A549 (cell line): Measurements from ENCODE around the gene MYLK. TPM values are rescaled to one million over a fixed set of nuclear protein-coding genes. Genes with fewer than 3 reads are reported as not detected.

Experiments
- ATAC-seq, 2 experiments: fragments of 200-7000 bp in 1 of 2; fragments of >200 bp in 1 of 2; cut with Nextera tagmentation in 1 of 2; cut with Tn5 transposase in 1 of 2; 3 replicates each; pipeline versions ENCODE4 v1.8.0 to v1.9.1; 2018 to 2020; ENCODE audit warnings: mild to moderate bottlenecking in 1 of 2, moderate library complexity in 1 of 2
- CTCF ChIA-PET: fragments of 300-600 bp; sonication (Branson Sonifier 250); formaldehyde crosslinking; extraction: SDS; loops from one replicate; lab custom pipeline; 2021; ENCODE audit warnings: antibody characterized with exemption, inconsistent platforms; lab: Yijun Ruan, JAX
- POLR2A ChIA-PET: fragments of 350-600 bp; formaldehyde crosslinking; extraction: SDS; loops from one replicate; lab custom pipeline; 2021; ENCODE audit warnings: antibody characterized with exemption, inconsistent platforms; lab: Yijun Ruan, JAX
- DNase-seq, 2 experiments: peaks; one replicate each; pipeline versions ENCODE4 v3.0.0 to v3.0.0-alpha.2; 2011 to 2016; ENCODE audit warnings: low read depth in 1 of 2, low spot score in 1 of 2
- FAIRE-seq: peaks from 2 replicates; lab custom pipeline; 2011; peaks lifted over from hg19 to GRCh38; lab: Jason Lieb, UNC
- H3K27ac ChIP-seq, 2 experiments: fragments of >200 bp; sonication (Bioruptor Twin); formaldehyde crosslinking; 3 replicates each; pipeline ENCODE4 v1.5.1; 2016 to 2017
- H3K4me1 ChIP-seq: fragments of >200 bp; sonication (Bioruptor Twin); formaldehyde crosslinking; 3 replicates; pipeline ENCODE4 v1.6.1; 2016
- H3K4me2 ChIP-seq: fragments of >200 bp; sonication (Bioruptor Twin); formaldehyde crosslinking; 3 replicates; pipeline ENCODE4 v1.6.1; 2016
- H3K4me3 ChIP-seq: fragments of >200 bp; sonication (Bioruptor Twin); formaldehyde crosslinking; 3 replicates; pipeline ENCODE4 v1.5.1; 2016
- H3K9me3 ChIP-seq: fragments of >200 bp; sonication (Bioruptor Twin); formaldehyde crosslinking; 3 replicates; pipeline ENCODE4 v1.6.1; 2016
- CHD2 ChIP-seq: fragments of 150-350 bp; IDR thresholded peaks from 2 replicates; pipeline ENCODE4 v1.6.1; 2014; ENCODE audit warnings: low read length; ENCODE audit not compliant: partially characterized antibody
- EHMT2 ChIP-seq: fragments of 200-600 bp; sonication (generic); IDR thresholded peaks from 2 replicates; pipeline ENCODE4 v1.6.1; 2016; ENCODE audit warnings: antibody characterized with exemption, low read depth, mild to moderate bottlenecking, moderate library complexity
- EP300 ChIP-seq, 2 experiments: fragments of >200 bp; sonication (Bioruptor Twin); formaldehyde crosslinking; IDR thresholded peaks; 2 replicates in 1 of 2; 3 replicates in 1 of 2; pipeline ENCODE4 v1.6.1; 2016 to 2017
- HMGXB4 ChIP-seq: fragments of 250-450 bp; sonication (Bioruptor Pico); IDR thresholded peaks from 2 replicates; pipeline ENCODE4 v1.5.0; 2021; ENCODE audit warnings: mild to moderate bottlenecking, moderate library complexity, borderline replicate concordance
- HOXA7 ChIP-seq: fragments of 250-450 bp; sonication (Bioruptor Pico); IDR thresholded peaks from 2 replicates; pipeline ENCODE4 v1.5.0; 2020; ENCODE audit warnings: mild to moderate bottlenecking, moderate library complexity
- HOXB13 ChIP-seq: fragments of 250-450 bp; sonication (Bioruptor Pico); IDR thresholded peaks from 2 replicates; pipeline ENCODE4 v1.5.0; 2020; ENCODE audit warnings: low read depth, mild to moderate bottlenecking, moderate library complexity
- JUN ChIP-seq, 2 experiments: fragments of >200 bp; sonication (Bioruptor Twin); formaldehyde crosslinking; IDR thresholded peaks; 2 replicates in 1 of 2; 3 replicates in 1 of 2; pipeline ENCODE4 v1.6.1; 2016 to 2017
- MAFK ChIP-seq: fragments of 450-650 bp; IDR thresholded peaks from 2 replicates; pipeline ENCODE4 v1.6.1; 2014; ENCODE audit not compliant: partially characterized antibody
- MAZ ChIP-seq: fragments of 150-350 bp; IDR thresholded peaks from 2 replicates; pipeline ENCODE4 v1.6.1; 2014; ENCODE audit warnings: antibody characterized with exemption, low read depth, low read length, borderline replicate concordance
- MYC ChIP-seq: IDR thresholded peaks from 2 replicates; pipeline ENCODE4 v1.6.1; 2012; ENCODE audit warnings: mild to moderate bottlenecking, inconsistent platforms, low read length, improper control_type of control experiment, borderline replicate concordance
- PHF8 ChIP-seq: fragments of 200-600 bp; sonication (generic); IDR thresholded peaks from 2 replicates; pipeline ENCODE4 v1.6.1; 2016; ENCODE audit warnings: low read depth, mild to moderate bottlenecking, antibody characterized with exemption, moderate library complexity, borderline replicate concordance
- TFCP2L1 ChIP-seq: fragments of 250-450 bp; sonication (Bioruptor Pico); IDR thresholded peaks from 2 replicates; pipeline ENCODE4 v1.5.0; 2021; ENCODE audit warnings: mild to moderate bottlenecking
- WGBS: methylation state at CpG from one replicate; pipeline ENCODE4 v1.1.6; 2017; ENCODE audit errors: missing lambda C conversion rate; 5-methylcytosine and 5-hydroxymethylcytosine counted together
- polyA plus RNA-seq, 4 experiments: library from polyadenylated mRNA; depleted of rRNA in 3 of 4; stranded (reverse); fragments of >200 nt; fragmentation: RNase III in 1 of 4; extraction: RNeasy Plus Mini Kit Qiagen cat#74134 plus additional on column Dnase treatment in 1 of 4; gene quantifications; 2 replicates in 3 of 4; 3 replicates in 1 of 4; pipeline ENCODE4 v1.2.3, GENCODE V29; 2011 to 2017
- TF ChIP-seq, protein P1 (sequence below): IDR thresholded peaks from 2 replicates; pipeline ENCODE4 v1.6.1; 2012
- TF ChIP-seq, protein P2 (sequence below): fragments of 450-650 bp; IDR thresholded peaks from 2 replicates; pipeline ENCODE4 v1.6.1; 2014; ENCODE audit warnings: antibody characterized with exemption
- TF ChIP-seq, protein P3 (sequence below): fragments of >200 bp; sonication (Bioruptor Twin); formaldehyde crosslinking; IDR thresholded peaks from 3 replicates; pipeline ENCODE4 v1.6.1; 2016

Gene MYLK
- polyA plus RNA-seq, 2 of the 4 experiments (the other 2 are of a cell fraction) = 16.9 to 17.4 TPM

- no peak for TF ChIP-seq EHMT2
- TF ChIP-seq HMGXB4 (CRISPR knock-in tag) = no peak
- no peak for TF ChIP-seq TFCP2L1 (CRISPR knock-in tag)
- TF ChIP-seq HOXA7 (CRISPR knock-in tag) = no peak
Measured at GRCh38 chr3:123790254-123791072, 93.7 kb downstream of the MYLK start (continued).

DNA sequence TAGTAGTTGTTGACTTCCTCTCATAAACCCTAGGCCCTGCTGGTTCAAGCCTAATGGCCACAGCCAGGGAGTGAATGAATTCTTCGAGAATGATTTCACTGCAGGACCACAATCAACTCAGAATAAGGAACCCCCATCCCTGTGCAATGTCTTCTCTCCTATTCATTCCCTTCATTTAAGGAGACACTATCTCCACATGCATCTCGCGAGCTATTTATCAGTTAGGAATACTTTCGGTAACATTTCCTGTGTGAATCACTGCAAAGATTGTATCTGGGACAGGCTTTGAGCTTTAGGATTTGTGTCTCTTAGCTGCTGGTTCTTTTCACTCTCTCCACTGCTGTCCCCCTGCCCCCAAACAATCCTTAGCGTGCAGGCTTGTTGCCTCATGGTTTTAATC, 94.4 kb downstream of the MYLK start:
- Histone ChIP-seq H3K4me2 (no peak overlapping the region), H3K4me3 (no peak overlapping the region), H3K4me1 (peaks cover 39% of the 10 kb centered on the region), H3K27ac (no peak overlapping the region), H3K9me3 (no peaks in the 10 kb centered on the region)
- WGBS = 94% methylated on average over 5 of the region's 5 CpGs
- CTCF ChIA-PET = interaction anchor here (0.8 to 1.3 kb wide), 4 partner anchors 9 to 93 kb away, joined by 3 to 4 read pairs (median 3); no protein-coding TSS in a partner anchor
- POLR2A ChIA-PET = no interaction called here
- ATAC-seq (no peak), DNase-seq (no peak), FAIRE-seq (no peak)
- no peak for TF ChIP-seq PHF8
- TF ChIP-seq, protein P1, sequence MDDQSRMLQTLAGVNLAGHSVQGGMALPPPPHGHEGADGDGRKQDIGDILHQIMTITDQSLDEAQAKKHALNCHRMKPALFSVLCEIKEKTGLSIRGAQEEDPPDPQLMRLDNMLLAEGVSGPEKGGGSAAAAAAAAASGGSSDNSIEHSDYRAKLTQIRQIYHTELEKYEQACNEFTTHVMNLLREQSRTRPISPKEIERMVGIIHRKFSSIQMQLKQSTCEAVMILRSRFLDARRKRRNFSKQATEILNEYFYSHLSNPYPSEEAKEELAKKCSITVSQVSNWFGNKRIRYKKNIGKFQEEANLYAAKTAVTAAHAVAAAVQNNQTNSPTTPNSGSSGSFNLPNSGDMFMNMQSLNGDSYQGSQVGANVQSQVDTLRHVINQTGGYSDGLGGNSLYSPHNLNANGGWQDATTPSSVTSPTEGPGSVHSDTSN = no peak

- Histone ChIP-seq H3K4me2 (no peak overlapping the region), H3K4me1 (peaks cover 39% of the 10 kb centered on the region), H3K4me3 (no peak overlapping the region), H3K27ac (peak overlapping the region in 1 of 2 experiments; percentile 49; a peak in 1 of 6 replicates), H3K9me3 (no peaks in the 10 kb centered on the region)
- WGBS = 88% methylated on average over 9 of the region's 9 CpGs
- ATAC-seq (no peak), FAIRE-seq (no peak), DNase-seq (no peak)
- POLR2A ChIA-PET = no interaction called here
- TF ChIP-seq, protein P2, sequence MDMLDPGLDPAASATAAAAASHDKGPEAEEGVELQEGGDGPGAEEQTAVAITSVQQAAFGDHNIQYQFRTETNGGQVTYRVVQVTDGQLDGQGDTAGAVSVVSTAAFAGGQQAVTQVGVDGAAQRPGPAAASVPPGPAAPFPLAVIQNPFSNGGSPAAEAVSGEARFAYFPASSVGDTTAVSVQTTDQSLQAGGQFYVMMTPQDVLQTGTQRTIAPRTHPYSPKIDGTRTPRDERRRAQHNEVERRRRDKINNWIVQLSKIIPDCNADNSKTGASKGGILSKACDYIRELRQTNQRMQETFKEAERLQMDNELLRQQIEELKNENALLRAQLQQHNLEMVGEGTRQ = no peak
- no peak for TF ChIP-seq HOXB13 (CRISPR knock-in tag)
- TF ChIP-seq EHMT2 = no peak
- TF ChIP-seq, protein P3, sequence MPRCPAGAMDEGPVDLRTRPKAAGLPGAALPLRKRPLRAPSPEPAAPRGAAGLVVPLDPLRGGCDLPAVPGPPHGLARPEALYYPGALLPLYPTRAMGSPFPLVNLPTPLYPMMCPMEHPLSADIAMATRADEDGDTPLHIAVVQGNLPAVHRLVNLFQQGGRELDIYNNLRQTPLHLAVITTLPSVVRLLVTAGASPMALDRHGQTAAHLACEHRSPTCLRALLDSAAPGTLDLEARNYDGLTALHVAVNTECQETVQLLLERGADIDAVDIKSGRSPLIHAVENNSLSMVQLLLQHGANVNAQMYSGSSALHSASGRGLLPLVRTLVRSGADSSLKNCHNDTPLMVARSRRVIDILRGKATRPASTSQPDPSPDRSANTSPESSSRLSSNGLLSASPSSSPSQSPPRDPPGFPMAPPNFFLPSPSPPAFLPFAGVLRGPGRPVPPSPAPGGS = no peak
- TF ChIP-seq MAZ = no peak
- no peak for TF ChIP-seq CHD2
- no peak for TF ChIP-seq MAFK
- TF ChIP-seq HOXA7 (CRISPR knock-in tag) = no peak
- no peak for TF ChIP-seq MYC
- TF ChIP-seq EP300 (IDR thresholded peaks at IDR 0.05) = no peak
- TF ChIP-seq JUN (IDR thresholded peaks at IDR 0.05) = no peak
- CTCF ChIA-PET = interaction anchor here (1.2 to 1.3 kb wide), 4 partner anchors 9 to 16 kb away, joined by 3 to 4 read pairs (median 3); no protein-coding TSS in a partner anchor
Measured at GRCh38 chr3:123789160-123789559, 95.0 kb downstream of the MYLK start.
